Ovary (tissue), 1 donor: ENCODE data around the gene NDUFA11.

Experiments used
- EP300 ChIP-seq: sonication (generic); formaldehyde crosslinking; IDR thresholded peaks from one replicate; pipeline ENCODE4 v1.6.1; 2017; ENCODE audit warnings: antibody characterized with exemption
- POLR2A ChIP-seq: fragments of 450-650 bp; IDR thresholded peaks from one replicate; pipeline ENCODE4 v1.6.1; 2017; ENCODE audit warnings: antibody characterized with exemption, mild to moderate bottlenecking, moderate library complexity

- TF ChIP-seq POLR2A (no peak), EP300 (no peak)
Measured at GRCh38 chr19:5949792-5950305, 46.3 kb upstream of the NDUFA11 start.
